GM12878 (cell line): Measurements from ENCODE around the gene SHMT1. TPM values are rescaled to one million over a fixed set of nuclear protein-coding genes. Genes with fewer than 3 reads are reported as not detected.

ENCODE experiments used
- ATAC-seq: fragments of 200-7000 bp; cut with Tn5 transposase; 3 replicates; pipeline ENCODE4 v1.9.1; 2020; ENCODE audit warnings: mild to moderate bottlenecking, moderate library complexity
- BruUV-seq: library from RNA; stranded (reverse); fragments of 400-500 nt; replicated peaks from 2 replicates; lab custom pipeline; 2021; lab: Mats Ljungman, UMichigan
- CTCF ChIA-PET: fragments of 300-600 bp; sonication (Branson Sonifier 250); formaldehyde crosslinking; extraction: SDS; loops from one replicate; lab custom pipeline; 2021; ENCODE audit warnings: inconsistent platforms; lab: Yijun Ruan, JAX
- POLR2A ChIA-PET: fragments of 350-600 bp; formaldehyde crosslinking; extraction: SDS; loops from one replicate; lab custom pipeline; 2021; ENCODE audit warnings: inconsistent platforms; lab: Charles Lee
- RAD21 ChIA-PET: fragments of 300-600 bp; sonication (Branson Sonifier 250); formaldehyde crosslinking; loops from one replicate; lab custom pipeline; 2023; ENCODE audit warnings: antibody characterized with exemption; ENCODE audit not compliant: unreplicated experiment; lab: Charles Lee
- SMC1A ChIA-PET: fragments of 300-600 bp; sonication (Branson Sonifier 250); formaldehyde crosslinking; loops from one replicate; lab custom pipeline; 2023; ENCODE audit not compliant: unreplicated experiment, uncharacterized antibody; lab: Charles Lee
- DNase-seq: peaks from one replicate; pipeline ENCODE4 v3.0.0-alpha.2; 2011; ENCODE audit warnings: low read depth, low spot score
- FAIRE-seq: peaks from 3 replicates; lab custom pipeline; 2011; peaks lifted over from hg19 to GRCh38; lab: Jason Lieb, UNC
- H2AFZ ChIP-seq: 2 replicates; pipeline ENCODE4 v1.6.0; 2011; ENCODE audit warnings: low read depth, low read length, control low read depth; ENCODE audit not compliant: control insufficient read depth
- H3K27ac ChIP-seq: 2 replicates; pipeline ENCODE4 v1.5.1; 2011; ENCODE audit warnings: control low read depth; ENCODE audit not compliant: control insufficient read depth, insufficient read depth
- H3K27me3 ChIP-seq, 2 experiments: replicated peaks in 1 of 2; 2 replicates each; pipeline versions ENCODE4 v1.6.0 to v1.6.1; 2011; ENCODE audit warnings: low read length in 1 of 2; ENCODE audit not compliant: control insufficient read depth in 2 of 2, insufficient read depth in 2 of 2
- H3K36me3 ChIP-seq, 2 experiments: 2 replicates each; pipeline ENCODE4 v1.5.1; 2011; ENCODE audit warnings: low read length in 1 of 2; ENCODE audit not compliant: control insufficient read depth in 2 of 2, insufficient read depth in 2 of 2
- H3K4me1 ChIP-seq: 2 replicates; pipeline ENCODE4 v1.6.1; 2011; ENCODE audit warnings: mild to moderate bottlenecking, low read length, moderate library complexity, mixed read lengths; ENCODE audit not compliant: control insufficient read depth, insufficient read depth
- H3K4me2 ChIP-seq: 2 replicates; pipeline ENCODE4 v1.6.0; 2011; ENCODE audit warnings: control low read depth; ENCODE audit not compliant: control insufficient read depth, insufficient read depth
- H3K4me3 ChIP-seq: fragments of 200-600 bp; sonication (generic); 2 replicates; pipeline ENCODE4 v1.5.1; 2016
- H3K79me2 ChIP-seq: 2 replicates; pipeline ENCODE4 v1.6.0; 2011; ENCODE audit warnings: low read length; ENCODE audit not compliant: control insufficient read depth, insufficient read depth
- H3K9ac ChIP-seq: 2 replicates; pipeline ENCODE4 v1.8.0; 2011; ENCODE audit warnings: low read length, control low read depth, mixed read lengths; ENCODE audit not compliant: control insufficient read depth, insufficient read depth
- H3K9me3 ChIP-seq: replicated peaks from 3 replicates; pipeline ENCODE4 v1.5.1; 2011; ENCODE audit warnings: mild to moderate bottlenecking, low read length; ENCODE audit not compliant: control insufficient read depth, insufficient read depth
- H4K20me1 ChIP-seq: 2 replicates; pipeline ENCODE4 v1.6.0; 2011; ENCODE audit not compliant: control insufficient read depth, insufficient read depth
- LARP7 ChIP-seq: fragments of 450-650 bp; IDR thresholded peaks from 2 replicates; pipeline ENCODE4 v1.6.1; 2017; ENCODE audit warnings: mild to moderate bottlenecking
- NFIC ChIP-seq: IDR thresholded peaks from 2 replicates; pipeline ENCODE4 v1.6.1; 2012; ENCODE audit warnings: low read depth, mild to moderate bottlenecking, inconsistent platforms, low read length, moderate library complexity
- NR2C1 ChIP-seq: fragments of 450-650 bp; IDR thresholded peaks from 2 replicates; pipeline ENCODE4 v1.6.1; 2017; ENCODE audit warnings: antibody characterized with exemption, mild to moderate bottlenecking, moderate library complexity
- POU2F2 ChIP-seq: IDR thresholded peaks from 3 replicates; pipeline ENCODE4 v1.6.1; 2011; ENCODE audit warnings: low read depth, mild to moderate bottlenecking, low read length, borderline replicate concordance
- RFX5 ChIP-seq: IDR thresholded peaks from 2 replicates; pipeline ENCODE4 v1.6.1; 2011; ENCODE audit warnings: low read depth, low read length, improper control_type of control experiment
- SKIL ChIP-seq: fragments of 450-650 bp; IDR thresholded peaks from 2 replicates; pipeline ENCODE4 v1.6.1; 2017; ENCODE audit warnings: mild to moderate bottlenecking, low read depth, inconsistent platforms; ENCODE audit not compliant: poor library complexity, severe bottlenecking
- SREBF1 ChIP-seq: IDR thresholded peaks from 2 replicates; pipeline ENCODE4 v1.6.1; 2012; ENCODE audit warnings: mild to moderate bottlenecking, low read length
- USF1 ChIP-seq: IDR thresholded peaks from 2 replicates; pipeline ENCODE4 v1.6.1; 2011; ENCODE audit warnings: borderline replicate concordance, low read depth, mild to moderate bottlenecking, moderate library complexity, mixed read lengths, low read length; ENCODE audit not compliant: insufficient read depth; ENCODE audit errors: extremely low read length
- WGBS: methylation state at CpG from one replicate; pipeline ENCODE4 v1.1.6; 2016; ENCODE audit warnings: low lambda C conversion rate; ENCODE audit not compliant: insufficient replicate concordance, insufficient coverage; ENCODE audit errors: missing lambda C conversion rate; 5-methylcytosine and 5-hydroxymethylcytosine counted together
- in situ Hi-C: fragments of 300-500 bp; cut with MboI; formaldehyde crosslinking; loops from 9 replicates; pipeline ENCODE4 v1.14.3; 2018; ENCODE audit warnings: mixed read lengths
- intact Hi-C: fragments of 100-400 bp; cut with micrococcal nuclease; formaldehyde crosslinking; loops from one replicate; pipeline ENCODE4 v1.14.2; 2022; ENCODE audit not compliant: unreplicated experiment
- polyA plus RNA-seq, 11 experiments: library from polyadenylated mRNA; depleted of rRNA in 4 of 11; unstranded in 6 of 11; stranded (reverse) in 5 of 11; fragments of >200 nt; fragmentation: Nextera tagmentation in 4 of 11; fragmentation: Illumina TruSeq in 1 of 11; extraction: Ambion mirVana in 4 of 11; extraction: Trizol in 1 of 11; gene quantifications; 1 replicate in 1 of 11; 2 replicates in 10 of 11; pipeline versions ENCODE4 v1.2.1 to v1.2.3, GENCODE V29; 2011 to 2016; ENCODE audit warnings: inconsistent platforms in 2 of 11, missing spikeins in 2 of 11, low read depth in 1 of 11
- total RNA-seq, 4 experiments: library from RNA; depleted of rRNA in 3 of 4; stranded (reverse); fragments of >200 nt in 3 of 4; fragmentation: Illumina TruSeq in 1 of 4; extraction: Trizol in 1 of 4; gene quantifications; 2 replicates each; pipeline versions ENCODE4 v1.2.1 to v1.2.3, GENCODE V29; 2013 to 2021

Gene SHMT1
- total and polyA plus RNA-seq, 10 of the 15 experiments (the other 5 are each of a cell fraction or from before 2014, with no cell fraction given) = 5.2 to 60.1 (median 34.6) TPM

GRCh38 chr17:18280249-18280648, 83.1 kb downstream of the SHMT1 start:
- H3K4me3 ChIP-seq = no peak overlapping the region
- H3K9ac ChIP-seq = no peak overlapping the region
- WGBS = 98% methylated on average over 4 of the region's 4 CpGs
- ChIA-PET SMC1A (no interaction called here), RAD21 (no interaction called here), CTCF (interaction anchor here (0.6 to 1.3 kb wide), 2 partner anchors 63 to 853 kb away, joined by 3 read pairs; no protein-coding TSS in a partner anchor), POLR2A (no interaction called here)
- no TSS peak for BruUV-seq
- TF ChIP-seq SREBF1 (no peak), SKIL (no peak)
- no peak overlapping the region for H3K4me2 ChIP-seq
- H3K9me3 ChIP-seq = no peaks in the 10 kb centered on the region
- peaks cover 42 to 43% of the 10 kb centered on the region in 2 experiments for H3K36me3 ChIP-seq
- intact Hi-C loops (no loop called here), in situ Hi-C loops (no loop called here)
- no peaks in the 10 kb centered on the region for H3K27me3 ChIP-seq
- H2AFZ ChIP-seq = no peak overlapping the region
- no peak for FAIRE-seq
- DNase-seq = no peak
- no peak for ATAC-seq
- no peaks in the 10 kb centered on the region for H3K79me2 ChIP-seq
- no peaks in the 10 kb centered on the region; the same call in 1 of the 2 replicates for H4K20me1 ChIP-seq
- H3K27ac ChIP-seq = no peak overlapping the region
- no peaks in the 10 kb centered on the region for H3K4me1 ChIP-seq

- no peaks in the 10 kb centered on the region for H3K79me2 ChIP-seq
- DNase-seq (no peak), FAIRE-seq (no peak)
- H3K36me3 ChIP-seq = peaks cover 43 to 46% of the 10 kb centered on the region in 2 experiments
- CTCF ChIA-PET = no interaction called here
- WGBS = 95% methylated on average over 3 of the region's 3 CpGs
- H3K9ac ChIP-seq = no peak overlapping the region
- H3K9me3 ChIP-seq = no peaks in the 10 kb centered on the region
- H3K4me3 ChIP-seq = no peak overlapping the region
- BruUV-seq = no TSS peak
- no peak overlapping the region for H3K4me2 ChIP-seq
- TF ChIP-seq USF1 (no peak), NFIC (no peak), RFX5 (no peak), NR2C1 (no peak), LARP7 (no peak), POU2F2 (no peak)
- TF ChIP-seq, all 136 proteins: peak for 0
- no peaks in the 10 kb centered on the region for H3K27me3 ChIP-seq
- no peak for ATAC-seq
- no peaks in the 10 kb centered on the region; the same call in 1 of the 2 replicates for H4K20me1 ChIP-seq
- H2AFZ ChIP-seq = no peak overlapping the region
- no peak overlapping the region for H3K27ac ChIP-seq
- ChIA-PET SMC1A (interaction anchor here (0.9 kb wide), 1 partner anchor 15 kb away, joined by 4 read pairs; no protein-coding TSS in a partner anchor), RAD21 (no interaction called here), POLR2A (no interaction called here)
- in situ Hi-C loops = no loop called here
- H3K4me1 ChIP-seq = no peaks in the 10 kb centered on the region
- intact Hi-C loops = no loop called here
These were observed 84.5 kb downstream of the SHMT1 start for GRCh38 chr17:18278867-18279266.
